Glomerular endothelial cell (primary cell): ENCODE measurements around the gene SLFN5. TPM values are rescaled to one million over a fixed set of nuclear protein-coding genes. Genes with fewer than 3 reads are reported as not detected.
"Not testable (repeated sequence)": the region's sequence is repeated elsewhere in the genome, so short reads cannot be mapped to it uniquely, and the experiment has no call there.

Experiments
- DNase-seq: peaks from one replicate; pipeline ENCODE4 v3.0.0-alpha.2; 2011; ENCODE audit warnings: low read depth, low spot score; ENCODE audit errors: extremely low read depth
- total RNA-seq: library from RNA; depleted of rRNA; stranded (reverse); fragments of >200 nt; gene quantifications from 2 replicates; pipeline ENCODE4 v1.2.3, GENCODE V29; 2015

Gene SLFN5
- total RNA-seq, 1 donor from 2014 or later: 35.3 TPM

DNA sequence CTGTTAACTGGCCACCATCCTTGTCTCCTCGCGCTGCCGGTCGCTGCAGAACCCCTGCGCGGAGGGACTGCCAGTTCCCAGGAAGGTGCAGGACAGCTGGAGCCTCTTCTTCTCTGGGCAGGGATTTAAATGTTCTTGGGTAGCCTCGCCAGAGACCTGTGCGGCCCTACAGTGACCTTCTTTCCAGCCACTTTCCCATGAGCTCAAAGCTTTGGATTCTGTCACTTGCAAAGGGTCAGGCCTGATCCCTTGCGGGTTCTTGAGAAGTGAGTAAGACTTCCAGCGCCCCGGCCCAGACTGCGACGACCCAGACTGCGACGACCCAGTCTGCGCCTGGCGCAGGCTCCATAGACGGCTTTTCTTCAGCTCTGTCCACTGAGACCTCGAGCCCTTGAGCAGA is 1.4 kb upstream of the SLFN5 start:
- DNase-seq: no peak

DNA sequence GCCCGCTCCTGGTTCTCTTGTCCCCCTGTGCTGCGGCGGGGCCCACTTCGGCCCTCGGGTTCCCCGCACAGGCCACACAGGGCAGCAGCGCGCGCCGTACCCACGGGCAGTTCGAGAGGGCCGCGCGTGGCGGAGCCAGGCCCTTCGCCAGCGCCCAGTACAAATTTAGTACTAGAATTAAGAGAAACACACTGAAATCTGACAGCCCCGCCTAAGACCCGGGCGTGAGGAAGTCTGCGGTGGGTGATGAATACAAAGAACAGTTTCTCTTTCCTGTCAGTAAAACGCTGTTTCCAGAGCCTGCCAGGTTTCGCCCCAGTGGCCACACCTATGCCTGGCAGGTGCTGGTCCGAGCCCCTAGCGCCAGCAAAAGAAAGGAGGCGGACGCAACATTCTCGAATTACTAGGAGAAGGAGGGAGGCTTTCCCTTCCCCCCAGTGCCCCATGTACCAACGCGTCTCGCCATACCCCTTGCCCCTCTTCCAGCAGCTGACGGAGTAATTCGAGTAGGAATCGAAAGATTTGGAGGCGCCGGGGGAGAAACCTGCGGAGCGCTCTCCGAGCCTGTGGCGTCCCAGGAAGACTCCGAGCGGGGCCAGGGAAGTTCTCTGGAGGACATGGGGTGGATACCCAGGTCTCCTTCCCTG is 591 bp upstream of the SLFN5 start:
- DNase-seq: no peak

DNA sequence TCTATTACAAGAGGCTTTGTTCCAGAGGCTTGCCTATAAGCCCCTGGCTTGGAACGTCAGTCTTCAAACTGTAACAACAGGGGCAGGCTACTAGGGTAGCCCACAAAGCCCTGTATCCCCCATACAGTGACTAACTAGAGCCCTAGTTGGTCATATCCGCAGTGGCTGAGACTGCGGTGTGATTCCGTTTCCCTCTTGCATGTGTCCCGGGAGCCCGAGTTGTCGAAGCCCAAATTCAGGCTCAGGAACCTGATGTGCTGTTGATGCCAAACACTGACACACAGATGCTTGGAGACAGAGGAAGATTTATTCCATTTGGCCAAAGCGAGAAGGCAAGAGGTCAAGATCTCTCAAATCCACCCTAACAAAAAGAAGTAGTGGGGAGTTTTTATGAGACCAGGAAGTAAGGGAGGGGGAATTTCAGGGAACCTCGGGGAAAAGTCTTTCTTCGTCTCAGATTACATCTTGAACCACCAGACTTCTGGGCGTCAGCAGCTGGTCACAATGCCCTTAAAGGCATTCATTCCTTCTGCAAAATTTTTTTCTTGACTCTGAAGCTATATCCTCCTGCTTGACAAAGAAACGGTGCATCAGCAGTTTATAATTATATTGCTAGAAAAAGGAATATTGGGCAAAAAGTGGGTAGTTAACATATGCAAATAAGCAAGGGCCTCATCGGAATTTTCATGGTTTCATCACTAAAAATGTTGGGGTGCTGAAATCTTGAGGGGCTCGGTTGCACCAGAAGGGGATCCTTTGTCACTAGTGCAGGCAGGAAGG is 879 bp downstream of the SLFN5 start:
- DNase-seq: no peak

DNA sequence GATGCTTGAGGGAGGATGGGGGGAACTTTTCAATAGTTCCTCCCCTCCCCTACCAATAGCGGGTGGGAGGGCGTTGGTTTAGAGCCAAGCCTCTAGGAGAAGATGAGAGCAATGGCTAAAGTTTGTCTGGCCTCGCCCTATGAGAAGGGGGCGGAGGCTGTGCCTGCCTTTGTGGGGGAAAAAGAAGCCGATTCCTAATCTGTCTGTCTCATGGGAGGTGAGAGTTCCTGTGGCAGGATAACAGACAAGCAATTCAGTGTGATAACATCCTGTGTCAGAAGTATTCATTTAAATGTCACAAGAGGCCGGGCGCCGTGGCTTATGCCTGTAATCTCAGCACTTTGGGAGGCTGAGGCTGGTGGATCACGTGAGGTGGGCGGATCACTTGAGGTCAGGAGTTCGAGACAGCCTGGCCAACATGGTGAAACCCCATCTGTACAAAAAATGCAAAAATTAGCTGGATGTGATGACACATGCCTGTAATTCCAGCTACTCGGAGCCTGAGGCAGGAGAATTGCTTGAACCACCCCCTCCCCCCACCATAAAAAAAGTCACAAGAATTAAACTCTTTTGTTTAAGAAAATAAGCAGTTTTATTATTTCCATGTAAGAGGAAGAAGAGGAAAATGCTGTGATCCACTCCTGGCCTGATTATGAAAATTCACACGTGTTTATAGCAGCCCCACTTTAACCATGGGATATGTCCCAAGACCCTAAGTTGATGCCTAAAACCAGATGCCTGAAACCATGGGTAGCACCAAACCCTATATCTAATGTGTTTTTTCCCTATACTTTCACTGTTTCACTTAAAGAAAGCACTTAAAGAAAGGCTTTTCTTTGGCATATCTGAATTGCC is 1.7 kb downstream of the SLFN5 start:
- DNase-seq: no peak

DNA sequence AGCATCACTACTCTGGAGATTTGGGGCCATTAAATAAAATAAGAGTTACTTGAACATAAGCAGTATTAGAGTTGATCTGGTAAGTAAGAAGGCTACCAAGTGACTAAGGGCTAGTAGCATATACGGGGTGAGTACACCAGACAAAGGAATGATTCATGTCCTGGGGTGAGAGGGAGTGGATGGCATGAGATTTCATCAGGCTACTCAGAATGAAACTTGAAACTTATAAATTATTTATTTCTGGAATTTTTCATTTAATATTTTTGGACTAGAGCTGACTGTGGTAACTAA is 2.3 kb downstream of the SLFN5 start:
- DNase-seq: no peak

DNA sequence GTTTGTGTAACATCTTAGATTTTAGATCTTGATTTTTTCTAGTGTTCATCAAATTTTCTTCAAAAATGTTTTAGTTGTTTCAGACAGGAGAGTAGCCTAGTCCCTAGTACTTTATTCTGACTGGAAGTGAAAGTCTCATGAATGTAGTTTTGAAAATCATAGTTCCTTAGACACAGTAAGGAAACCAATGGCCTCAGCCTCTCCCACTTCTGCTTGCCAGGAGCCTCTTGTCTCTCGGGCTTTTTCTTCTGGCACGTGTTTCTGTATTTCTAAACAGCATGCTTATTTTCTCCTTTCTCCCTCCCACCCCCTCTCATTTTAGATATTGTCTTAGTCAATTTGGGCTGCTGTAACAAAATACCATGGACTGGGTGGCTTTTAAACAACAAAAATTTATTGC is 9.8 kb downstream of the SLFN5 start:
- no peak for DNase-seq

DNA sequence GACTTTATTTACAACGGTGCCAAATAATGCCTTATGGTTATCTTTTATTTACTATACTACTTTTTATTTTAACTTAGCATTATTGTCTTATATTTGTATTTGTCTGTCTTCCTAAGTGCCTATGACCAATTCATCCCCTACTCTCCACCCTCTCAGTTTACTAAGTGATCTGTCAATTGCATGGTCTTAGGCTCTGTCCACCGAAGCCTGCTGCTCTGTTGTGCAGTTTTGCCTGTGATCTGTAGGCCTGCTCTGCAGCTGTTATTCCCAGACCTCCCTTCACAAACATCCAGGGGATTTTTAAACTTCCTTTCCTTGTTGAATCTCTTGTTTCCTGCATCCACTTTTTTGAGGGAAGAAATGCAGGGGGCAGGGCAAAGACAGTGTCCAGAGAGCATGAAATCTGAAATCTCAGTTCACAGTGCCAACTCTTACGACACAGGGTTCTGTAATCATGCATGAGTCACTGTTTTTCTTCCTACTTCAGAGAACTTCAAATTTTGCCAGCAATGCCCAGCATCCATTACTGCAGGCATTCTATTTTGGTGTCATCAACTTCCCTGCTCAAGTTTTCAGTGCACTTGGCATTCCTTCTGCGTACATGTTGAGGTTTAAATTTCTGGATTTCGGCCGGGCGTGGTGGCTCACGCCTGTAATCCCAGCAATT is 11.4 kb downstream of the SLFN5 start:
- peak; percentile 91 for DNase-seq

DNA sequence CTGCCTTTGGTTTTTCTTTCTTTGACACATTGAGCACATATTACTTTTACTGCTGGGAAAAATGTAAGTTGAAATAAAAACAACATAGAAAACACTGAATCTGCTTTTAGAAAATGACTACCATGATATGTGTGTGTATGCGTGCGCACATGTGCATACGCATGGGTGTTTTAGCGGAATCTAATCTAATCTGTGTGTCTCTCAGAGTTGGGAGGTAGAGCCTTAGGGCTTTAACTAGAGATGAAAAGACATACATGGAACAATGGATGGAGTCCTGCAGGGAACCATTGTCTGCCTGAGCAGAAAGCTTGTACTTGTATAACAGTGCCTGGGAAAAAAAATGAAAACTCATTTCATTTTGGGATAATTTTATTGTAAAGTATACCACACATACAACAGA is 12.4 kb downstream of the SLFN5 start:
- DNase-seq: no peak

DNA sequence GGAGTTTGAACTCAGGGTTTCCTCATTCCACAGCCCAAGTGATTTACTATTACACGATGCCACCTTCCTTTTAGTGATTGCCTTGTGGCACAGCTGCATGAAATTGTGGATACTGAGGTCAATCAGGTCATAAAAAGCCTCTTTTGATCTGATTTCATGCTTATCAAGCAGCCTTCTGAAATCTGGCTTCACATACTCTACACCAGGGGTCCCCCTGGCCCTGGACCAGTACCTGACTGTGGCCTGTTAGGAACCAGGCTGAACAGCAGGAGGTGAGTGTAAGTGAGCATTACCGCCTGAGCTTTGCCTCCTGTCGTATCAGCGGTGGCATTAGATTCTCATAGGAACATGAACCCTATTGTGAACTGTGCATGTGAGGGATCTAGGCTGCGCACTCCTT is 13.8 kb downstream of the SLFN5 start:
- DNase-seq: no peak

DNA sequence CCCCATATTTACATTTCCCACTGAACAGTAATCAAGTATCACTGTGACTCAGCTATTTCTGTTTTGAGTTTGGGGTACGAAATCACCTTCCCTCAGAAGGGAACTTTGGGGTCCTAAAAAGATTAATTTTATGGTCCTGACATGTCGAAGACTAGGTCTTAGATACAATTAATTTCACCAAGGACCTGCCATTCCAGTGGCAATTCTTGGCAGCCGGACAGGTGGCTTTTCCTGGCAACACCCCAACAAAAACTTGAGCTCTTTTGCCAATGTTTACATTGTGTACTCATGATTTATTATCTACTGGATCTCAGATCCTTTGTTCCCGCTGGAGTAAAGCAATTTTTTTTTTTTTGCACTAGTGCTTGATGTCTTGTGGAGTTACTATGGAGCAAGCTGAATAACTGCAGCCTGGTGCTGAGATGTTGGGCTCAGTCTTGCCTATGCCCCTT is 14.4 kb downstream of the SLFN5 start:
- DNase-seq: no peak

DNA sequence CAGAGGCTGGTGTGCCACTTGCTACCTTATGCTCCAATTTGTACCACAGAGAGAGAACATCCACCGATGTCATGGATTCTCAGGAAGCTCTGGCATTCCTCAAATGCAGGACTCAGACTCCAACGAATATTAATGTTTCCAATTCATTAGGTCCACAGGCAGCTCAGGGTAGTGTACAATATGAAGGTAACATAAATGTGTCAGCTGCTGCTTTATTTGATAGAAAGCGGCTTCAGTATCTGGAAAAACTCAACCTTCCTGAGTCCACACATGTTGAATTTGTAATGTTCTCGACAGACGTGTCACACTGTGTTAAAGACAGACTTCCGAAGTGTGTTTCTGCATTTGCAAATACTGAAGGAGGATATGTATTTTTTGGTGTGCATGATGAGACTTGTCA is 16.1 kb downstream of the SLFN5 start:
- no peak for DNase-seq

DNA sequence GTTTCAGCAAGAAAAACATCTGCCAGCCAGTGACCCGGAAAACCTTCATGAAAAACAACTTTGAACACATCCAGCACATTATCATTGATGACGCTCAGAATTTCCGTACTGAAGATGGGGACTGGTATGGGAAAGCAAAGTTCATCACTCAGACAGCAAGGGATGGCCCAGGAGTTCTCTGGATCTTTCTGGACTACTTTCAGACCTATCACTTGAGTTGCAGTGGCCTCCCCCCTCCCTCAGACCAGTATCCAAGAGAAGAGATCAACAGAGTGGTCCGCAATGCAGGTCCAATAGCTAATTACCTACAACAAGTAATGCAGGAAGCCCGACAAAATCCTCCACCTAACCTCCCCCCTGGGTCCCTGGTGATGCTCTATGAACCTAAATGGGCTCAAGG is 22.2 kb downstream of the SLFN5 start:
- DNase-seq: no peak

DNA sequence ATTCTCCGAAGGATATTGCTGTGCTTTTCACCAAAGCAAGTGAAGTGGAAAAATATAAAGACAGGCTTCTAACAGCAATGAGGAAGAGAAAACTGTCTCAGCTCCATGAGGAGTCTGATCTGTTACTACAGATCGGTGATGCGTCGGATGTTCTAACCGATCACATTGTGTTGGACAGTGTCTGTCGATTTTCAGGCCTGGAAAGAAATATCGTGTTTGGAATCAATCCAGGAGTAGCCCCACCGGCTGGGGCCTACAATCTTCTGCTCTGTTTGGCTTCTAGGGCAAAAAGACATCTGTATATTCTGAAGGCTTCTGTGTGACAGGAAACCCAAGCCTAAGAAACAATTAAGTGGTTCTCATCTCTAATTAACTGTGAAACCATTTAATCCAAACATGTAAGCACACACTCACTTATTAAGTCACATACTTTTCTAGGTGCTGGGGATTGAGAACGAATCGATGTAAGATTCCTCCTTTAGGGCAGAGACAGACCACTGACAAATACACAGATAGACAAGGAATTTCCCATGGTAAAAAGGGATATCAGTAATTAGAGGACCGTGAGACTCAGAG is 22.8 kb downstream of the SLFN5 start:
- no peak for DNase-seq

DNA sequence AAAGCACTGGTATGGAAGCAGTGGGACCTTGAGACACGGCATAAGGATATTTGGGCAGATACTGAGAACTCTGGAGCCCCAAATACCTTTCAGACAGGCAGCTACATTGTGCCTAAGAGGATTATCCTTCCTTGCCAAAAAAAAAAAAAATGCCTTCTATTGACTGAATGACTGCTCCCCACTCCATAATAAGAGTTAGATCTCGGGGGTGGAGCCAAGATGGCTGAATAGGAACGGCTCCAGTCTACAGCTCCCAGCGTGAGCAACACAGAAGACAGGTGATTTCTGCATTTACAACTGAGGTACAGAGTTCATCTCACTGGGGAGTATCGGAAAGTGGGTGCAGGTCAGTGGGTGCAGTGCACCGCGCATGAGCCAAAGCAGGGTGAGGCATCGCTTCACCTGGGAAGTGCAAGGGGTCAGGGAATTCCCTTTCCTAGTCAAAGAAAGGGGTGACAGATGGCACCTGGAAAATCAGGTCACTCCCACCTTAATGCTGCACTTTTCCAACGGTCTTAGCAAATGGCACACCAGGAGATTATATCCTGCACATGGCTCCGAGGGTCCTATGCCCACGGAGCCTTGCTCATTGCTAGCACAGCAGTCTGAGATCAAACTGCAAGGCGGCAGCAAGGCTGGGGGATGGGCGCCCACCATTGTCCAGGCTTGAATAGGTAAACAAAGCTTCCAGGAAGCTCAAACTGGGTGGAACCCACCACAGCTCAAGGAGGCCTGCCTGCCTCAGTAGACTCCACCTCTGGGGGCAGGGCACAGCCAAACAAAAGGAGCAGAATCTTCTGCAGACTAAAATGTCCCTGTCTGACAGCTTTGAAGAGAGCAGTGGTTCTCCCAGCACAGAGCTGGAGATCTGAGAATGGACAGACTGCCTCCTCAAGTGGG is 31.5 kb downstream of the SLFN5 start:
- DNase-seq: not testable (repeated sequence)

DNA sequence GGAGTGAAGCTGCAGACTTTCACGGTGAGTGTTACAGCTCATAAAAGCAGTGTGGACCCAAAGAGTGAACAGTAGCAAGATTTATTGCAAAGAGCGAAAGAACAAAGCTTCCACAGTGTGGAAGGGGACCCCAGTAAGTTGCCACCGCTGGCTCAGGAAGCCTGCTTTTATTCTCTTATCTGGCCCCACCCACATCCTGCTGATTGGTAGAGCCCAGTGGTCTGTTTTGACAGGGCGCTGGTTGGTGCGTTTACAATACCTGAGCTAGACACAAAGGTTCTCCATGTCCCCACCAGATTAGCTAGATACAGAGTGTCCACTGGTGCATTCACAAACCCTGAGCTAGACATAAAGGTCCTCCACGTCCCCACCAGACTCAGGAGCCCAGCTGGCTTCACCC is 35.6 kb downstream of the SLFN5 start:
- DNase-seq: not testable (repeated sequence)

DNA sequence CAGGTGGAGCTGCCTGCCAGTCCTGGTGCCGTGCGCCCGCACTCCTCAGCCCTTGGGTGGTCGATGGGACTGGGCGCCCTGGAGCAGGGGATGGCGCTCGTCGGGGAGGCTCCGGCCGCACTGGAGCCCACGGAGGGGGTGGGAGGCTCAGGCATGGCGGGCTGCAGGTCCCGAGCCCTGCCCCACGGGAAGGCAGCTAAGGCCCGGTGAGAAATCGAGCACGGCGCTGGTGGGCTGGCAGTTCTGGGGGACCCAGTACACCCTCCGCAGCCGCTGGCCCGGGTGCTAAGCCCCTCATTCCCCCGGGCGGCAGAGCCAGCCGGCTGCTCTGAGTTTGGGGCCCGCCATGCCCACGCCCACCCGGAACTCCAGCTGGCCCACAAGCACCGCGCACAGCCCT is 36.0 kb downstream of the SLFN5 start:
- not testable (repeated sequence) for DNase-seq

DNA sequence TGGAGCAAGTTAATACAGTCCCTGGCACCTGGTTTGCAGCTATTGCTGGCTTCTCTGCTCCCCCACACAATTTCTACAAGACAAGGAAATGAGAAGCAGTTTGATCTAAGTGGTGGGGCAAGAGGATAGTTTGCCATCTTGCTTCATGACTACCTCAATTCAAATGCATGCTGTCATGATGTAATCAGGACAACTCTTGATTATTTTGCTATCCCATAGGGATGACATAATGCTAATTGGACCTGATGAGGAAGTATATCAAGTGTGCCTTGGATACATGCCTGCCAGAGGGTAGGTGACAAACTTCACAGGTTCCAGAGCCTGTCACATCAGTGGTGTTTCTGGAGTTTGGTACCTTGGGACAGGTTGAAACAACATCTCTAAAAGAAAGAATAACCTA is 40.9 kb downstream of the SLFN5 start:
- DNase-seq: no peak

DNA sequence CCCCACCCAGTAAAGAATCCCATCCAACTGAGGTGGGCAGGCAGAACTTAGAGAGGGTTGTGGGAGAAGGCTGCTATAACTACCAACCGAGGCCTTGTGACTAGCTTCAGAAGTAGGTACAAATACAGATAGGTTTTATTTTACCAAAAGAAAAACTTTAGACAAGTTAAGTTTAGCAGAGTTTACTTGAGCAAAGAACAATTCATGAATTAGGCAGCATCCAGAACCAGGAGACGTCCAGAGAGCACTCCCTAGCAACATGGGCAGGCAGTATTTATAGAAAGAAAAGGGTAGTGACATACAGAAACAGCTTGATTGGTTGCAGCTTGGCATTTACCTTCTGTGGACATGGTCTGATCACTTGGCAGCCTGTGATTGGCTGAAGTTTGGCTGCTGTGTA is 42.1 kb downstream of the SLFN5 start:
- DNase-seq: no peak

DNA sequence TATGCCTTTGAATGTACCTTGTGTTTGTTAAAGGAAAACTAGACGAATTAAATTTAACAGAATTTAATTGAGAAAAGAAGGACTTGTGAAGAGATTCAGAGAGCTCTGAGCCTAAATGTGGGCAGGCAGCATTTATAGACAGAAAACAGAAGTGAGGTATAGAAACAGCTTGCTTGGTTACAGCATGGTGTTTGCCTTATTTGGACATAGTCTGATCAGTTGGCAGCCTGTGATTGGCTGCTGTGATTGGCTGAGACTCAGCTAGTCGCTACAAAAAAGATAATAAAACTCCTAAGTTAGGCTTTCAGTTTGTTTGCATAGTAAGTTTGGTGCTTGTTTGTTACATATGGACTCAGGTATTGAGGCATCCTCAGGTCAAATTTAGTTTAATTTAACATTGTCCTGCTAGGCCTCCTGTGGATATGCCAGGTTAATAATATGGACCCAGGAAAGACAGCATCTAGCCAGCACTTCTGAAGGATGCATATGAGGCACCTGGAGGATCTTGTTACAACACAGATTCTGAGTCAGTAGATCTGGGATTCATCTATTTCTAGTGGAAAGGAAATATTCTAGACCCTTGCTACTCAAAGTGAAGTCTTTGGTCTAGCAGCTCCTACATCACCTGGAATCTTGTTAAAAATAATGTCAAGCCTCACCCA is 43.4 kb downstream of the SLFN5 start:
- DNase-seq: no peak
